Transverse colon (tissue), 4 donors: Measurements from ENCODE around the gene TNIP3. TPM values are rescaled to one million over a fixed set of nuclear protein-coding genes. Genes with fewer than 3 reads are reported as not detected.
A peak's percentile ranks its signal among the peaks of the same experiment; 100 is the strongest.

ENCODE experiments used
- DNase-seq: peaks from one replicate; pipeline ENCODE4 v3.0.0-alpha.2; 2019
- H3K27ac ChIP-seq, 4 donors: fragments of 200-600 bp; sonication (generic); 2 replicates each; pipeline ENCODE4 v1.5.1; 2016 to 2018; ENCODE audit warnings: inconsistent platforms in 4 of 4
- H3K27me3 ChIP-seq: fragments of 200-600 bp; sonication (generic); 2 replicates; pipeline ENCODE4 v1.5.1; 2017; ENCODE audit warnings: inconsistent platforms
- H3K36me3 ChIP-seq, 4 donors: fragments of 200-600 bp; sonication (generic); 2 replicates each; pipeline ENCODE4 v1.5.1; 2017 to 2019; ENCODE audit warnings: inconsistent platforms in 4 of 4
- H3K4me1 ChIP-seq, 4 donors: fragments of 200-600 bp; sonication (generic); 2 replicates each; pipeline ENCODE4 v1.5.1; 2017 to 2020; ENCODE audit warnings: inconsistent platforms in 4 of 4
- H3K4me3 ChIP-seq, 4 donors: fragments of 200-600 bp; sonication (generic); 1 replicate in 1 of 4; 2 replicates in 3 of 4; pipeline versions ENCODE4 v1.5.1 to v1.6.1; 2017 to 2019; ENCODE audit warnings: inconsistent platforms in 4 of 4
- H3K9me3 ChIP-seq, 2 donors: fragments of 200-600 bp; sonication (generic); 2 replicates each; pipeline ENCODE4 v1.5.1; 2017 to 2019; ENCODE audit warnings: inconsistent platforms in 2 of 2
- CTCF ChIP-seq, 5 experiments: fragments of 200-600 bp in 3 of 5; fragments of 450-650 bp in 2 of 5; sonication (generic) in 3 of 5; IDR thresholded peaks; 1 replicate in 2 of 5; 2 replicates in 3 of 5; pipeline ENCODE4 v1.5.1; 2016 to 2017; ENCODE audit warnings: antibody characterized with exemption in 5 of 5, inconsistent platforms in 3 of 5, mild to moderate bottlenecking in 2 of 5, moderate library complexity in 1 of 5
- EP300 ChIP-seq: sonication (generic); formaldehyde crosslinking; IDR thresholded peaks from one replicate; pipeline ENCODE4 v1.6.1; 2017; ENCODE audit warnings: antibody characterized with exemption, low read depth
- POLR2A ChIP-seq: fragments of 450-650 bp; IDR thresholded peaks from one replicate; pipeline ENCODE4 v1.6.1; 2016; ENCODE audit warnings: antibody characterized with exemption, mild to moderate bottlenecking, moderate library complexity
- POLR2AphosphoS5 ChIP-seq, 3 donors: sonication (generic); formaldehyde crosslinking; IDR thresholded peaks; one replicate each; pipeline ENCODE4 v1.6.1; 2016; ENCODE audit warnings: antibody characterized with exemption in 3 of 3
- WGBS, 2 donors: methylation state at CpG; one replicate each; pipeline ENCODE4 v1.1.5; 2018; ENCODE audit warnings: low coverage in 1 of 2; 5-methylcytosine and 5-hydroxymethylcytosine counted together
- in situ Hi-C, 4 donors: fragments of 200-750 bp; cut with MboI; loops; one replicate each; pipeline versions ENCODE4 v1.15.0 to v1.15.1; 2017; ENCODE audit warnings: low sequenced_read_pairs in 3 of 4, low pct_ligation_motif_present in 1 of 4, low pct_unique_long_range_greater_than_20kb in 1 of 4
- intact Hi-C: fragments of 100-400 bp; cut with DNase I; formaldehyde crosslinking; loops from one replicate; pipeline ENCODE4 v1.15.1; 2023; ENCODE audit warnings: low total_unique reads
- total RNA-seq, 4 donors: library from RNA; depleted of rRNA; stranded (reverse); fragments of >200 nt; gene quantifications; one replicate each; pipeline ENCODE4 v1.1.0, GENCODE V29; 2016

The TNIP3 gene
- total RNA-seq, 4 donors from 2014 or later, result 0.41 to 1.8 (median 0.79) TPM; not detected in 1

GRCh38 chr4:121192480-121192879 lies 28.4 kb upstream of the TNIP3 start:
- Histone ChIP-seq H3K4me1 (peaks cover 0 to 8% (median 0%) of the 10 kb centered on the region in 4 donors), H3K36me3 (no peaks in the 10 kb centered on the region), H3K27ac (no peak overlapping the region), H3K27me3 (no peaks in the 10 kb centered on the region), H3K9me3 (no peaks in the 10 kb centered on the region), H3K4me3 (no peak overlapping the region)
- TF ChIP-seq POLR2AphosphoS5 (IDR thresholded peaks at IDR 0.05), result no peak
- peak; percentile 42 to 75 (median 68) for TF ChIP-seq CTCF (IDR thresholded peaks at IDR 0.05)
- no peak for DNase-seq
- in situ Hi-C loops (loop anchor here in 2 of 4 donors (5.0 kb wide), 1 partner anchor 60 kb away; no protein-coding TSS in a partner anchor), intact Hi-C loops (no loop called here)
- WGBS, 2 donors, result 18 to 19% methylated on average over 6 of the region's 6 CpGs

GRCh38 chr4:121192013-121192412 lies 27.9 kb upstream of the TNIP3 start:
- H3K4me3 ChIP-seq, result no peak overlapping the region
- no peaks in the 10 kb centered on the region for H3K36me3 ChIP-seq
- TF ChIP-seq EP300 (no peak), POLR2AphosphoS5 (IDR thresholded peaks at IDR 0.05) (no peak), POLR2A (no peak), CTCF (IDR thresholded peaks at IDR 0.05) (no peak)
- WGBS, 2 donors, result 57 to 62% methylated on average over 11 of the region's 11 CpGs
- H3K27me3 ChIP-seq, result no peaks in the 10 kb centered on the region
- intact Hi-C loops (no loop called here), in situ Hi-C loops (loop anchor here in 2 of 4 donors (5.0 kb wide), 1 partner anchor 60 kb away; no protein-coding TSS in a partner anchor)
- peaks cover 0 to 8% (median 0%) of the 10 kb centered on the region in 4 donors for H3K4me1 ChIP-seq
- no peaks in the 10 kb centered on the region for H3K9me3 ChIP-seq
- DNase-seq, result no peak
- no peak overlapping the region for H3K27ac ChIP-seq

- Histone ChIP-seq H3K36me3 (no peaks in the 10 kb centered on the region), H3K9me3 (no peaks in the 10 kb centered on the region), H3K4me1 (peaks cover 0 to 8% (median 0%) of the 10 kb centered on the region in 4 donors), H3K27ac (no peak overlapping the region), H3K4me3 (no peak overlapping the region), H3K27me3 (no peaks in the 10 kb centered on the region)
- no peak for DNase-seq
- in situ Hi-C loops, result loop anchor here in 2 of 4 donors (5.0 kb wide), 1 partner anchor 61 kb away; no protein-coding TSS in a partner anchor
- no peak for TF ChIP-seq CTCF (IDR thresholded peaks at IDR 0.05)
- TF ChIP-seq POLR2AphosphoS5 (IDR thresholded peaks at IDR 0.05), result no peak
- TF ChIP-seq POLR2A, result no peak
- 82 to 90% methylated on average over 1 of the region's 1 CpG for WGBS, 2 donors
- intact Hi-C loops, result no loop called here
Observed at GRCh38 chr4:121191361-121191760, 27.2 kb upstream of the TNIP3 start.

GRCh38 chr4:121190389-121190788 lies 26.3 kb upstream of the TNIP3 start:
- intact Hi-C loops (no loop called here), in situ Hi-C loops (loop anchor here in 2 of 4 donors (5.0 kb wide), 1 partner anchor 62 kb away; no protein-coding TSS in a partner anchor)
- TF ChIP-seq EP300 (no peak), POLR2A (no peak), CTCF (IDR thresholded peaks at IDR 0.05) (no peak), POLR2AphosphoS5 (IDR thresholded peaks at IDR 0.05) (no peak)
- DNase-seq, result no peak
- Histone ChIP-seq H3K36me3 (no peaks in the 10 kb centered on the region), H3K27me3 (no peaks in the 10 kb centered on the region), H3K9me3 (no peaks in the 10 kb centered on the region), H3K4me3 (no peak overlapping the region), H3K27ac (no peak overlapping the region), H3K4me1 (peaks cover 0 to 8% (median 0%) of the 10 kb centered on the region in 4 donors)
- 67 to 89% methylated on average over 3 to 4 of the region's 4 CpGs for WGBS, 2 donors
